Endodermal cell (in vitro differentiated cells): ENCODE results near the gene NPHP4. TPM values are rescaled to one million over a fixed set of nuclear protein-coding genes. Genes with fewer than 3 reads are reported as not detected.

Experiments
- DNase-seq: peaks from one replicate; pipeline ENCODE4 v3.0.0-alpha.2; 2017
- H3K27ac ChIP-seq: 2 replicates; pipeline ENCODE4 v1.5.1; 2013; ENCODE audit warnings: mild to moderate bottlenecking, low read depth, low read length, moderate library complexity
- H3K27me3 ChIP-seq: 2 replicates; pipeline ENCODE4 v1.6.1; 2013; ENCODE audit warnings: mild to moderate bottlenecking, low read length, moderate library complexity; ENCODE audit not compliant: insufficient read depth, control insufficient read depth, poor library complexity, severe bottlenecking
- H3K36me3 ChIP-seq: 2 replicates; pipeline ENCODE4 v1.7.0; 2013; ENCODE audit warnings: mild to moderate bottlenecking, low read length, moderate library complexity; ENCODE audit not compliant: control insufficient read depth, insufficient read depth
- H3K4me1 ChIP-seq: one replicate; pipeline ENCODE4 v1.7.0; 2013; ENCODE audit warnings: low read length; ENCODE audit not compliant: control insufficient read depth, insufficient read depth
- H3K4me3 ChIP-seq: 2 replicates; pipeline ENCODE4 v1.5.1; 2013; ENCODE audit warnings: mild to moderate bottlenecking, low read length, moderate library complexity
- H3K9ac ChIP-seq: 2 replicates; pipeline ENCODE4 v1.6.1; 2013; ENCODE audit warnings: mild to moderate bottlenecking, low read length, moderate library complexity; ENCODE audit not compliant: poor library complexity, severe bottlenecking; ENCODE audit errors: extremely low read depth
- H3K9me3 ChIP-seq: 2 replicates; pipeline ENCODE4 v1.6.1; 2013; ENCODE audit warnings: mild to moderate bottlenecking, low read length, moderate library complexity; ENCODE audit not compliant: control insufficient read depth
- H3K27ac Mint-ChIP-seq: 2 replicates; pipeline ENCODE4 v1.8.0; 2020; ENCODE audit warnings: mixed read lengths
- H3K27me3 Mint-ChIP-seq: 2 replicates; pipeline ENCODE4 v1.8.0; 2021; ENCODE audit warnings: mild to moderate bottlenecking, mixed read lengths; ENCODE audit not compliant: insufficient read depth
- H3K36me3 Mint-ChIP-seq: 2 replicates; pipeline ENCODE4 v1.8.0; 2020; ENCODE audit warnings: low read depth, mixed read lengths
- H3K4me1 Mint-ChIP-seq: 2 replicates; pipeline ENCODE4 v1.8.0; 2020; ENCODE audit warnings: mixed read lengths
- H3K4me3 Mint-ChIP-seq: 2 replicates; pipeline ENCODE4 v1.8.0; 2020; ENCODE audit warnings: mild to moderate bottlenecking, moderate library complexity, mixed read lengths
- H3K9me3 Mint-ChIP-seq: 2 replicates; pipeline ENCODE4 v1.8.0; 2020; ENCODE audit warnings: mild to moderate bottlenecking, mixed read lengths
- WGBS, 2 experiments: methylation state at CpG; one replicate each; pipeline versions ENCODE4 v1.1.5 to v1.1.7; 2013; ENCODE audit warnings: missing lambda C conversion rate in 2 of 2, mixed read lengths in 1 of 2; ENCODE audit not compliant: insufficient coverage in 1 of 2, insufficient read length in 1 of 2; 5-methylcytosine and 5-hydroxymethylcytosine counted together
- total RNA-seq, 2 donors: library from RNA; stranded (reverse); fragmentation: NEBNext Ultra II Directional in 1 of 2; extraction: Animal tissue kit (Norgen Biotek cat#: 25700) in 1 of 2; gene quantifications; 2 replicates in 1 of 2; 3 replicates in 1 of 2; pipeline ENCODE4 v1.2.1, GENCODE V29; 2021
- TF ChIP-seq, protein P1 (sequence below): fragments of 200-600 bp; sonication (generic); conservative IDR thresholded peaks from 2 replicates; pipeline ENCODE4 v1.5.0; 2021; ENCODE audit warnings: antibody characterized with exemption, mild to moderate bottlenecking

Gene NPHP4
- total RNA-seq, 2 donors from 2014 or later = 19.1 to 25.4 TPM

GRCh38 chr1:5878971-5879370 is 113.3 kb downstream of the NPHP4 start:
- TF ChIP-seq, protein P1, sequence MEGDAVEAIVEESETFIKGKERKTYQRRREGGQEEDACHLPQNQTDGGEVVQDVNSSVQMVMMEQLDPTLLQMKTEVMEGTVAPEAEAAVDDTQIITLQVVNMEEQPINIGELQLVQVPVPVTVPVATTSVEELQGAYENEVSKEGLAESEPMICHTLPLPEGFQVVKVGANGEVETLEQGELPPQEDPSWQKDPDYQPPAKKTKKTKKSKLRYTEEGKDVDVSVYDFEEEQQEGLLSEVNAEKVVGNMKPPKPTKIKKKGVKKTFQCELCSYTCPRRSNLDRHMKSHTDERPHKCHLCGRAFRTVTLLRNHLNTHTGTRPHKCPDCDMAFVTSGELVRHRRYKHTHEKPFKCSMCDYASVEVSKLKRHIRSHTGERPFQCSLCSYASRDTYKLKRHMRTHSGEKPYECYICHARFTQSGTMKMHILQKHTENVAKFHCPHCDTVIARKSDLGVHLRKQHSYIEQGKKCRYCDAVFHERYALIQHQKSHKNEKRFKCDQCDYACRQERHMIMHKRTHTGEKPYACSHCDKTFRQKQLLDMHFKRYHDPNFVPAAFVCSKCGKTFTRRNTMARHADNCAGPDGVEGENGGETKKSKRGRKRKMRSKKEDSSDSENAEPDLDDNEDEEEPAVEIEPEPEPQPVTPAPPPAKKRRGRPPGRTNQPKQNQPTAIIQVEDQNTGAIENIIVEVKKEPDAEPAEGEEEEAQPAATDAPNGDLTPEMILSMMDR = no peak
- H3K36me3 Mint-ChIP-seq = peaks cover 40% of the 10 kb centered on the region
- Histone ChIP-seq H3K36me3 (peaks cover 10% of the 10 kb centered on the region), H3K4me3 (no peak overlapping the region), H3K9me3 (no peaks in the 10 kb centered on the region), H3K4me1 (no peaks in the 10 kb centered on the region), H3K27me3 (no peaks in the 10 kb centered on the region), H3K27ac (no peak overlapping the region), H3K9ac (no peak overlapping the region)
- peaks cover 9% of the 10 kb centered on the region for H3K9me3 Mint-ChIP-seq
- DNase-seq = no peak
- no peak overlapping the region for H3K27ac Mint-ChIP-seq
- H3K4me3 Mint-ChIP-seq = no peak overlapping the region
- no peaks in the 10 kb centered on the region for H3K27me3 Mint-ChIP-seq
- WGBS, 2 experiments = 82 to 100% methylated on average over 3 to 4 of the region's 4 CpGs
- H3K4me1 Mint-ChIP-seq = no peaks in the 10 kb centered on the region

DNA sequence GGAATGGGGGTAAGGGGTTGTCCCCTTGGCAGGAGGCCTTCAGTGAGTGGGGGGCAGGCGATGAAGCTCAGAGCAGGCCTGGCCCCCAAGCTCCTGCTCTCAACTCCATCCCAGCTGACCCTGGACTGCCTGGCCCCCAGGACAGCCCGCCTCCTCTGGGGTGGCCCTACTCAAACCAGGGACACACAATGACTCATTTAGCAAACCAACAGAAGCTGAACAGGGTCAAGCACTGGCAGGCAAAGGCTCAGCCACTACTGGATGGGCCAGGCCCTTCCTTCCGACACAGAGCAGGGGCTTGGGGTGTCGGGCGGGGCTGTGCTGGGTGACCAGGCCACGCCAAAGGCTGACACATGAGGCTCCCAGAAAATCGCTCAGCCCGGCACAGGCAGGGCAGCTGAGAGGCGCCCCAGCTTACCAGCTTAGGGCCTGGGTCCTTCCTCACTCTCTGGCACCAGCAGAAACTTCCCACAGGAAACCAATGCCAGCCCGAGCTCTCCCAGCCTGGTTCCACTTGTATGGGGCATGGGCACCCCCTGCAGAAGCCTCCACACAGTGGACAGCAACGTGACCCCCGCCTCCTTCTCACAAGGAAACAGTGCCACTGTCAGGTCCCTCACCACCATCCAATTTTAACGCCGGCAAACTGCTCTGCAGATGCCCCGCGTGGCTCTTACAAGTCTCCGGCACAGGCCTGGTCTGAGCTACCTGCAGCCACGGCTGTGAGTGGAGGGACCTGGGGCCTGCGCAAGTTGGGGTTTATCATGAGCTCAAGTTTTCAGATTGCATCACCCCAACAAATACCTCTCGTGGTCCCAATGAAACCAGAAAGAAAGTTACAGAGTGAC is 114.3 kb downstream of the NPHP4 start:
- no peak for DNase-seq
- WGBS, 2 experiments = 88 to 89% methylated on average over 14 to 20 of the region's 20 CpGs
- TF ChIP-seq, protein P1 = no peak
- no peaks in the 10 kb centered on the region for H3K27me3 ChIP-seq
- H3K9ac ChIP-seq = no peak overlapping the region
- H3K36me3 ChIP-seq = peaks cover 10% of the 10 kb centered on the region
- no peaks in the 10 kb centered on the region for H3K27me3 Mint-ChIP-seq
- H3K36me3 Mint-ChIP-seq = peaks cover 41% of the 10 kb centered on the region
- peaks cover 9% of the 10 kb centered on the region for H3K9me3 Mint-ChIP-seq
- no peaks in the 10 kb centered on the region for H3K4me1 Mint-ChIP-seq
- no peak overlapping the region for H3K27ac Mint-ChIP-seq
- H3K4me3 ChIP-seq = no peak overlapping the region
- no peaks in the 10 kb centered on the region for H3K4me1 ChIP-seq
- H3K4me3 Mint-ChIP-seq = no peak overlapping the region
- H3K9me3 ChIP-seq = no peaks in the 10 kb centered on the region
- no peak overlapping the region for H3K27ac ChIP-seq

DNA sequence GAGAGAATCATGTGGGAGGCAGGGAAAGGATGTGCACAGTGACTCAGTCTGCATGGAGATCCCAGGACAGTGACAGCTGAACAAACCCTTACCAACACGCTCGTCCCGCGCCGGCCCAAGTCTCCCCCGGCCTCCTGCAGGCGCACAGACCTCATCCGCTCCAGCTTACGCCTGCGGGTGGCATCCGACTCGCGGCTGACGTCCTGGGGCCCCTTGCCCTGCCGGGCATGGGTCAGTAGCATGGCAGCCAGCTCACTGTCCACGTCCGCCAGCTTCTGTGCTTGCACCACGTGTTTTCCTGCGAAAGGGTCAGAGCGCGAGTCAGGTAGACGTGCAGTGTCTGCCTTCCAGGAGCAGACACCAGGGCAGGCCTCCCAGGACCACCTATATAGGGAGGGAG is 115.2 kb downstream of the NPHP4 start:
- Histone ChIP-seq H3K27me3 (no peaks in the 10 kb centered on the region), H3K36me3 (peaks cover 10% of the 10 kb centered on the region), H3K9me3 (no peaks in the 10 kb centered on the region), H3K4me1 (no peaks in the 10 kb centered on the region), H3K4me3 (no peak overlapping the region), H3K27ac (no peak overlapping the region), H3K9ac (no peak overlapping the region)
- Mint-ChIP-seq H3K9me3 (peaks cover 9% of the 10 kb centered on the region), H3K27ac (peak overlapping the region; percentile 15), H3K4me3 (no peak overlapping the region), H3K27me3 (no peaks in the 10 kb centered on the region), H3K36me3 (peaks cover 38% of the 10 kb centered on the region), H3K4me1 (no peaks in the 10 kb centered on the region)
- no peak for DNase-seq
- TF ChIP-seq, protein P1 = no peak
- 84 to 86% methylated on average over 15 to 22 of the region's 22 CpGs for WGBS, 2 experiments
